ENCODE measurements around the gene ATMIN. TPM values are rescaled to one million over a fixed set of nuclear protein-coding genes. Genes with fewer than 3 reads are reported as not detected.

Gene ATMIN
- total and polyA plus RNA-seq, 2 of the 13 experiments (the other 11 are each of a cell fraction or from before 2014, with no cell fraction given), result 34.6 to 60.4 TPM

DNA sequence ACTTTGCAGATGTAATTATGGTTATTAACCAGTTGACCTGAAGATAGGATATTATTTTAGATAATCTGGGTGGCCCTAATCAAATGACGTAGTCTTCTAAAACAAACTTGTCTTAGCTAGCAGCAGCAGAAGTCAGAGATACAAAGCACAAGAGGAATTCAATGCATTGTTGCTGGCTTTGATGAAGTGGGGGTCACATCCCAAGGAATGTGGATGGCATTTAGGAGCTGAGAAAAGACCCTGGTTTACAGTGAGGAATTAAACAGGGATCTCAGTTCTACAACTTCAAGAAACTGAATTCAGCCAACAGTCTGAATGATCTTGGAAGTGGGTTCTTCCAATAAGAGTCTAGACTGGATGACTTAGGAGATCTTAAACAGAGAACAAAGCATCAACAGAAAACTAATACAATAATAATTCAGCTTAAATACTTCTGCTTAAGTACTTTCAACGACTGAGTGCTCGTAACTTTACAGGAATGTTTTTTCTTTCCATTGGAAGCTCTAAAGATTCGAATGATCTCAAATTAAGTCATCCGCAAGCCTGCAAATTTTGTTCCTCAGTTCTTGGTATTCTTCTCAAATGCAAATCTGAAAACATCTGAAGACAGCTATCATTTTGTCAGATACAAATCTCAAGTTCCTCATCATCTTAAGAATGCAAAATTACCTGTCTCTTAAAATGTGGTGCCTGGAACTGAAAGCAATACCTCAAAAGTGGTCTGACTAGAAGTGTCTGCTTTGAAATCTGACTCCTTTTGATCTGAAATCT lies 38.1 kb downstream of the ATMIN start:
- ChIA-PET POLR2A (no interaction called here), CTCF (ENCODE audit: low intra/inter-chr PET ratio, low total read pairs) (no interaction called here)
- DNase-seq (ENCODE audit: low spot score), result no peak
- Histone ChIP-seq H3K9me3 (ENCODE audit: low read length) (no peaks in the 10 kb centered on the region), H3K4me1 (ENCODE audit: insufficient read depth, low read length) (peaks cover 22% of the 10 kb centered on the region), H4K20me1 (ENCODE audit: insufficient read depth, low read length) (no peaks in the 10 kb centered on the region), H3K4me3 (replicated peaks in 1 of 3; ENCODE audit: insufficient read depth in 1 of 3, low read depth in 2 of 3, low read length in 3 of 3) (no peak overlapping the region), H3K4me2 (ENCODE audit: low read depth, low read length) (no peak overlapping the region), H3K36me3 (replicated peaks in 1 of 2; ENCODE audit: control insufficient read depth in 1 of 2, insufficient read depth in 2 of 2, low read length in 2 of 2) (no peaks in the 10 kb centered on the region), H2AFZ (ENCODE audit: low read length) (no peak overlapping the region), H3K9ac (ENCODE audit: insufficient read depth, low read depth, low read length) (no peak overlapping the region), H3K27ac (ENCODE audit: extremely low read length, insufficient read depth, low read length) (no peak overlapping the region), H3K27me3 (ENCODE audit: control insufficient read depth in 1 of 2, insufficient read depth in 2 of 2, low read length in 2 of 2) (no peaks in the 10 kb centered on the region; a peak in 1 of 5 replicates), H3K79me2 (ENCODE audit: insufficient read depth, low read length) (no peaks in the 10 kb centered on the region)
- no peak for ATAC-seq
- in situ Hi-C loops (cut with HindIII; ENCODE audit: extremely low pct_ligation_motif_present, low pct_unique_long_range_greater_than_20kb) (no loop called here), intact Hi-C loops (cut with micrococcal nuclease; ENCODE audit: unreplicated experiment) (no loop called here)
- 75% methylated on average over 5 of the region's 5 CpGs for WGBS (ENCODE audit: low lambda C conversion rate)
- no peak for FAIRE-seq
- BruUV-seq (replicated peaks), result no TSS peak
- TF ChIP-seq ZNF737 (CRISPR knock-in tag; IDR thresholded peaks at IDR 0.05; ENCODE audit: borderline replicate concordance), result no peak
- TF ChIP-seq GFI1 (CRISPR knock-in tag; IDR thresholded peaks at IDR 0.05; ENCODE audit: borderline replicate concordance), result no peak
- no peak for TF ChIP-seq CAMTA2 (CRISPR knock-in tag; IDR thresholded peaks at IDR 0.05; ENCODE audit: borderline replicate concordance)
- TF ChIP-seq ZSCAN20 (CRISPR knock-in tag; IDR thresholded peaks at IDR 0.05; ENCODE audit: borderline replicate concordance), result no peak
- TF ChIP-seq KMT2B (CRISPR knock-in tag; IDR thresholded peaks at IDR 0.05), result no peak
- no peak for TF ChIP-seq MTA3 (CRISPR knock-in tag; IDR thresholded peaks at IDR 0.05)
- TF ChIP-seq, protein P1, sequence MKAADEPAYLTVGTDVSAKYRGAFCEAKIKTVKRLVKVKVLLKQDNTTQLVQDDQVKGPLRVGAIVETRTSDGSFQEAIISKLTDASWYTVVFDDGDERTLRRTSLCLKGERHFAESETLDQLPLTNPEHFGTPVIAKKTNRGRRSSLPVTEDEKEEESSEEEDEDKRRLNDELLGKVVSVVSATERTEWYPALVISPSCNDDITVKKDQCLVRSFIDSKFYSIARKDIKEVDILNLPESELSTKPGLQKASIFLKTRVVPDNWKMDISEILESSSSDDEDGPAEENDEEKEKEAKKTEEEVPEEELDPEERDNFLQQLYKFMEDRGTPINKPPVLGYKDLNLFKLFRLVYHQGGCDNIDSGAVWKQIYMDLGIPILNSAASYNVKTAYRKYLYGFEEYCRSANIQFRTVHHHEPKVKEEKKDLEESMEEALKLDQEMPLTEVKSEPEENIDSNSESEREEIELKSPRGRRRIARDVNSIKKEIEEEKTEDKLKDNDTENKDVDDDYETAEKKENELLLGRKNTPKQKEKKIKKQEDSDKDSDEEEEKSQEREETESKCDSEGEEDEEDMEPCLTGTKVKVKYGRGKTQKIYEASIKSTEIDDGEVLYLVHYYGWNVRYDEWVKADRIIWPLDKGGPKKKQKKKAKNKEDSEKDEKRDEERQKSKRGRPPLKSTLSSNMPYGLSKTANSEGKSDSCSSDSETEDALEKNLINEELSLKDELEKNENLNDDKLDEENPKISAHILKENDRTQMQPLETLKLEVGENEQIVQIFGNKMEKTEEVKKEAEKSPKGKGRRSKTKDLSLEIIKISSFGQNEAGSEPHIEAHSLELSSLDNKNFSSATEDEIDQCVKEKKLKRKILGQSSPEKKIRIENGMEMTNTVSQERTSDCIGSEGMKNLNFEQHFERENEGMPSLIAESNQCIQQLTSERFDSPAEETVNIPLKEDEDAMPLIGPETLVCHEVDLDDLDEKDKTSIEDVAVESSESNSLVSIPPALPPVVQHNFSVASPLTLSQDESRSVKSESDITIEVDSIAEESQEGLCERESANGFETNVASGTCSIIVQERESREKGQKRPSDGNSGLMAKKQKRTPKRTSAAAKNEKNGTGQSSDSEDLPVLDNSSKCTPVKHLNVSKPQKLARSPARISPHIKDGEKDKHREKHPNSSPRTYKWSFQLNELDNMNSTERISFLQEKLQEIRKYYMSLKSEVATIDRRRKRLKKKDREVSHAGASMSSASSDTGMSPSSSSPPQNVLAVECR (CRISPR knock-in tag; IDR thresholded peaks at IDR 0.05; ENCODE audit: borderline replicate concordance), result no peak
- TF ChIP-seq, protein P2, sequence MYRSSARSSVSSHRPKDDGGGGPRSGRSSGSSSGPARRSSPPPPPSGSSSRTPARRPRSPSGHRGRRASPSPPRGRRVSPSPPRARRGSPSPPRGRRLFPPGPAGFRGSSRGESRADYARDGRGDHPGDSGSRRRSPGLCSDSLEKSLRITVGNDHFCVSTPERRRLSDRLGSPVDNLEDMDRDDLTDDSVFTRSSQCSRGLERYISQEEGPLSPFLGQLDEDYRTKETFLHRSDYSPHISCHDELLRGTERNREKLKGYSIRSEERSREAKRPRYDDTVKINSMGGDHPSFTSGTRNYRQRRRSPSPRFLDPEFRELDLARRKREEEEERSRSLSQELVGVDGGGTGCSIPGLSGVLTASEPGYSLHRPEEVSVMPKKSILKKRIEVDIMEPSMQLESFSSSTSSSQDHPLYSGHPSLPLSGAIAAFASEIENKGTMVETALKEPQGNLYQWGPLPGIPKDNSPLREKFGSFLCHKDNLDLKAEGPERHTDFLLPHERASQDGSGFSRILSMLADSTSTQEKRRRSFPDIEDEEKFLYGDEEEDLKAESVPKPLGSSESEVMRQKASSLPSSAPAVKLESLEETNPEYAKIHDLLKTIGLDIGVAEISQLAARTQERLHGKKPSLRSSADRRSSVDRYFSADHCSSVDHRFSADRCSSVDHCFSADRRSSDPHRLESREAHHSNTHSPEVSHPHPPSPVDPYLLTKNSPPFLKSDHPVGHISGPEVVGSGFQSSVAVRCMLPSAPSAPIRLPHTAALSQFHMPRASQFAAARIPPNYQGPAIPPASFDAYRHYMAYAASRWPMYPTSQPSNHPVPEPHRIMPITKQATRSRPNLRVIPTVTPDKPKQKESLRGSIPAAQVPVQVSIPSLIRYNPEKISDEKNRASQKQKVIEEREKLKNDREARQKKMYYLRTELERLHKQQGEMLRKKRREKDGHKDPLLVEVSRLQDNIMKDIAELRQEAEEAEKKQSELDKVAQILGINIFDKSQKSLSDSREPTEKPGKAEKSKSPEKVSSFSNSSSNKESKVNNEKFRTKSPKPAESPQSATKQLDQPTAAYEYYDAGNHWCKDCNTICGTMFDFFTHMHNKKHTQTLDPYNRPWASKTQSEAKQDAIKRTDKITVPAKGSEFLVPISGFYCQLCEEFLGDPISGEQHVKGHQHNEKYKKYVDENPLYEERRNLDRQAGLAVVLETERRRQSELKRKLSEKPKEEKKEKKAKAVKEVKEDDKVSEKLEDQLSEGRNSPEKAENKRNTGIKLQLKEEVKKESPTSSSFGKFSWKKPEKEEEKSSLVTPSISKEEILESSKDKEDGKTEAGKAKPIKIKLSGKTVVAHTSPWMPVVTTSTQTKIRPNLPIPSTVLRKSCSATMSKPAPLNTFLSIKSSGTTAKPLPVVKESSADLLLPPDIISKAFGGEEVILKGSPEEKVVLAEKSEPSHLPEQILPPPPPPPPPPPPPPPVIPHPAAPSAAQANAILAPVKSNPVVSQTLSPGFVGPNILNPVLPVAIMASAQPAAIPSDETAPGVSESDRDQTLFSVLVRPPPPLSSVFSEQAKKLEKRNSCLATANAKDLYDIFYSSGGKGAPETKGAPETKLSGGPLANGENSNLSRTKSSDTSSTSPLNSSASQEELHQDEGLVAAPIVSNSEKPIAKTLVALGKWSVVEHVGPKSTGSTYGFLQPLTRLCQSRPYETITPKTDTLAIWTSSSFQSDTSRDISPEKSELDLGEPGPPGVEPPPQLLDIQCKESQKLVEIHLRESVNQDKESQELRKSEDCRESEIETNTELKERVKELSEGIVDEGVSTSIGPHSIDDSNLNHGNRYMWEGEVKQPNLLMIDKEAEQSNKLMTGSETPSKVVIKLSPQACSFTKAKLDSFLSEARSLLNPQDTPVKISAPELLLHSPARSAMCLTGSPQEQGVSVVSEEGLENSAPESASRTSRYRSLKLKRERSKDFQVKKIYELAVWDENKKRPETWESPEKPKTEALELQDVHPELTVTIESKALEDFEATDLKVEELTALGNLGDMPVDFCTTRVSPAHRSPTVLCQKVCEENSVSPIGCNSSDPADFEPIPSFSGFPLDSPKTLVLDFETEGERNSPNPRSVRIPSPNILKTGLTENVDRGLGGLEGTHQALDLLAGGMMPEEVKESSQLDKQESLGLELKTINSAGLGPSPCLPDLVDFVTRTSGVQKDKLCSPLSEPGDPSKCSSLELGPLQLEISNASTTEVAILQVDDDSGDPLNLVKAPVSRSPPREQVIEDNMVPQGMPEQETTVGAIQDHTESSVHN (CRISPR knock-in tag; IDR thresholded peaks at IDR 0.05), result no peak
- TF ChIP-seq ZNF672 (CRISPR knock-in tag; IDR thresholded peaks at IDR 0.05), result no peak
- TF ChIP-seq RARG (CRISPR knock-in tag; IDR thresholded peaks at IDR 0.05; ENCODE audit: low read depth), result no peak
- no peak for TF ChIP-seq ATRX (CRISPR knock-in tag; IDR thresholded peaks at IDR 0.05; ENCODE audit: borderline replicate concordance)
- no peak for TF ChIP-seq ZNF235 (CRISPR knock-in tag; IDR thresholded peaks at IDR 0.05; ENCODE audit: borderline replicate concordance)
